Heart left ventricle (tissue), 16 donors: ENCODE data around the gene DCTPP1. TPM values are rescaled to one million over a fixed set of nuclear protein-coding genes. Genes with fewer than 3 reads are reported as not detected.
A peak's percentile ranks its signal among the peaks of the same experiment; 100 is the strongest.

Experiments
- ATAC-seq, 4 donors: fragments of 200-7000 bp; cut with Tn5 transposase; one replicate each; pipeline ENCODE4 v1.9.1; 2020 to 2022; ENCODE audit warnings: moderate library complexity in 4 of 4, mild to moderate bottlenecking in 3 of 4, moderate number of reproducible peaks in 1 of 4
- DNase-seq, 5 donors: peaks; one replicate each; pipeline ENCODE4 v3.0.0-alpha.2; 2020
- H3K27ac ChIP-seq, 12 donors: fragments of 200-600 bp; sonication (generic) in 4 of 12; one replicate each; pipeline versions ENCODE4 v1.5.0 to v1.8.0; 2016 to 2022; ENCODE audit warnings: mild to moderate bottlenecking in 2 of 12
- H3K27me3 ChIP-seq, 9 donors: fragments of 200-600 bp; sonication (generic) in 2 of 9; one replicate each; pipeline versions ENCODE4 v1.5.1 to v1.8.0; 2016 to 2022; ENCODE audit warnings: mild to moderate bottlenecking in 3 of 9
- H3K36me3 ChIP-seq, 9 donors: fragments of 200-600 bp; sonication (generic) in 2 of 9; one replicate each; pipeline versions ENCODE4 v1.5.0 to v1.8.0; 2018 to 2022; ENCODE audit warnings: mild to moderate bottlenecking in 2 of 9
- H3K4me1 ChIP-seq, 12 donors: fragments of 200-600 bp; sonication (generic) in 4 of 12; one replicate each; pipeline versions ENCODE4 v1.5.0 to v1.8.0; 2016 to 2022; ENCODE audit warnings: mild to moderate bottlenecking in 3 of 12
- H3K4me3 ChIP-seq, 12 donors: fragments of 200-600 bp; sonication (generic) in 4 of 12; one replicate each; pipeline versions ENCODE4 v1.5.0 to v1.8.0; 2017 to 2022; ENCODE audit warnings: mild to moderate bottlenecking in 9 of 12, moderate library complexity in 4 of 12
- H3K9me3 ChIP-seq, 12 donors: fragments of 200-600 bp; sonication (generic) in 4 of 12; one replicate each; pipeline versions ENCODE4 v1.5.0 to v1.8.0; 2016 to 2022; ENCODE audit warnings: mild to moderate bottlenecking in 1 of 12
- CTCF ChIP-seq, 12 donors: fragments of 200-600 bp; sonication (generic) in 4 of 12; IDR thresholded peaks; one replicate each; pipeline versions ENCODE4 v1.5.0 to v1.8.0; 2018 to 2022; ENCODE audit warnings: antibody characterized with exemption in 12 of 12, mild to moderate bottlenecking in 5 of 12
- POLR2A ChIP-seq, 2 donors: fragments of 450-650 bp; IDR thresholded peaks; one replicate each; pipeline ENCODE4 v1.6.1; 2017; ENCODE audit warnings: antibody characterized with exemption in 2 of 2, mild to moderate bottlenecking in 2 of 2, moderate library complexity in 2 of 2
- WGBS, 4 donors: extraction: QIAGEN DNeasy Blood & Tissue Kit in 2 of 4; methylation state at CpG; one replicate each; pipeline versions ENCODE4 v1.1.5 to v1.1.7; 2013 to 2018; 5-methylcytosine and 5-hydroxymethylcytosine counted together
- intact Hi-C, 10 donors: fragments of 100-400 bp; cut with DNase I; formaldehyde crosslinking; loops; one replicate each; pipeline versions ENCODE4 v1.11.1 to v1.14.2; 2022
- polyA plus RNA-seq, 2 donors: library from polyadenylated mRNA; stranded (reverse); fragments of 200-250 nt; gene quantifications; one replicate each; pipeline ENCODE4 v1.2.3, GENCODE V29; 2013
- total RNA-seq, 9 donors: library from RNA; depleted of rRNA in 2 of 9; stranded (reverse); fragments of >200 nt in 2 of 9; fragmentation: NEBNext Ultra II Directional in 3 of 9; extraction: Animal tissue kit (Norgen Biotek cat#: 25700) in 3 of 9; gene quantifications; one replicate each; pipeline versions ENCODE4 v1.1.0 to v1.2.4, GENCODE V29; 2016 to 2023
- donor health status: ischemic (EF 13 %, LVEDD 7.1; RV severe dilation, severe dysfunction).
- donor health status: healthy with polysubstance abuse.
- donor health status: DM: no; HTN: yes; CAD: no.
- donor health status: DM: no; HTN: no; CAD: no.
- donor health status: ischemic (EF 25% LVEDD 6.9; RV normal size, moderate dysfunction).
- donor health status: ischemic (EF 25% LVEDD 5.7; RV mildly dilated, moderate dysfunction).
- donor health status: healthy.
- donor health status: DM: yes; HTN: yes; CAD: no.
- donor health status: ischemic (EF 35%, LVEDD 5.7; RV mildly dilated, moderate dysfunction).
- donor health status: nonischemic (EF 11% LVEDD 7.7; RV severe dilation, severe dysfunction).
- donor health status: DM: yes; HTN: yes; CAD: no.
- donor health status: PGD.
- donor health status: ischemic (EF 29% LVEDD 5.4; RV normal size, mild dysfunction).
- donor health status: nonischemic (EF 23%, LVEDD 6.1; RV moderate dilation, normal function).

DCTPP1 gene
- total and polyA plus RNA-seq, 11 donors = 13.8 to 68.7 (median 28.4) TPM

- Histone ChIP-seq H3K4me1 (peaks cover 0 to 22% (median 13%) of the 10 kb centered on the region in 12 donors), H3K27me3 (no peaks in the 10 kb centered on the region), H3K36me3 (peaks cover 0 to 24% (median 14%) of the 10 kb centered on the region in 9 donors), H3K4me3 (peak overlapping the region; percentile 30 to 88 (median 71)), H3K27ac (peak overlapping the region in 11 of 12 donors; percentile 31 to 79 (median 73)), H3K9me3 (no peaks in the 10 kb centered on the region)
- WGBS, 4 donors = 2 to 4% (median 2%) methylated on average over 11 of the region's 11 CpGs
- ATAC-seq (no peak), DNase-seq (no peak)
- TF ChIP-seq POLR2A (IDR thresholded peaks at IDR 0.05) (no peak), CTCF (IDR thresholded peaks at IDR 0.05) (no peak)
- intact Hi-C loops = loop anchor here in 1 of 10 donors (5.0 kb wide), 1 partner anchor 203 kb away; no protein-coding TSS in a partner anchor
Measured at GRCh38 chr16:30429418-30429677, 482 bp downstream of the DCTPP1 start.

- peaks cover 0 to 37% (median 27%) of the 10 kb centered on the region in 9 donors for H3K36me3 ChIP-seq
- intact Hi-C loops = loop anchor here in 1 of 10 donors (5.0 kb wide), 1 partner anchor 204 kb away; no protein-coding TSS in a partner anchor
- H3K4me1 ChIP-seq = peaks cover 0 to 22% (median 13%) of the 10 kb centered on the region in 12 donors
- ATAC-seq (no peak), DNase-seq (no peak)
- no peak overlapping the region for H3K4me3 ChIP-seq
- 93 to 95% (median 94%) methylated on average over 4 of the region's 4 CpGs for WGBS, 4 donors
- TF ChIP-seq POLR2A (IDR thresholded peaks at IDR 0.05) (no peak), CTCF (IDR thresholded peaks at IDR 0.05) (no peak)
- no peaks in the 10 kb centered on the region for H3K9me3 ChIP-seq
- no peaks in the 10 kb centered on the region for H3K27me3 ChIP-seq
- H3K27ac ChIP-seq = no peak overlapping the region
Measured at GRCh38 chr16:30428055-30428454, 1.8 kb downstream of the DCTPP1 start.

DNA sequence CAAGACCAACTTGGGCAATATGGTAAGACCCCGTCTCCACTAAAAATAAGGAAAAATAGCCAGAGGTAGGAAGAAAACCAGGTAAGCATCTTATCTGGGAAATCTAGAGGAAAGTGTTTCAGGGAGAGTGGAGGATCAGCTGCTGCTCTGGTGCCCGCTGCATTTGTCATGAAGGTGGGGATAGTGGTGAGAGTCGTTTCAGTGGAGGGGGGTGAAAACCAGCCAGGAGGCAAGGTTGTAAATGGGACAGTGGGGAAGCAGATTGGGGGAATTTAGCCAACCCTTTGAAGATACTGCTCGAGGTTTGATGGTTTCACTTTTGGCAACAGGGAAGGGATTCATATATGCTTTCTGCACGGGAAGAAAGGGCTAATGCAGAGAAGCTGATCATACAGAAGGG is 8.8 kb downstream of the DCTPP1 start:
- Histone ChIP-seq H3K4me1 (peaks cover 0 to 22% (median 10%) of the 10 kb centered on the region in 12 donors), H3K27ac (no peak overlapping the region), H3K9me3 (no peaks in the 10 kb centered on the region), H3K36me3 (peaks cover 0 to 50% (median 34%) of the 10 kb centered on the region in 9 donors), H3K27me3 (no peaks in the 10 kb centered on the region), H3K4me3 (no peak overlapping the region)
- TF ChIP-seq CTCF (IDR thresholded peaks at IDR 0.05) (no peak), POLR2A (IDR thresholded peaks at IDR 0.05) (no peak)
- 79 to 86% (median 83%) methylated on average over 5 of the region's 5 CpGs for WGBS, 4 donors
- DNase-seq (no peak), ATAC-seq (no peak)
- intact Hi-C loops = no loop called here

GRCh38 chr16:30418350-30419181 is 11.3 kb downstream of the DCTPP1 start:
- peak in 1 of 12 donors; percentile 21 for TF ChIP-seq CTCF (IDR thresholded peaks at IDR 0.05)
- no peak for TF ChIP-seq POLR2A (IDR thresholded peaks at IDR 0.05)
- Histone ChIP-seq H3K4me1 (peaks cover 0 to 27% (median 10%) of the 10 kb centered on the region in 12 donors), H3K27ac (peak overlapping the region; percentile 14 to 91 (median 77)), H3K36me3 (peaks cover 0 to 43% (median 23%) of the 10 kb centered on the region in 9 donors), H3K27me3 (no peaks in the 10 kb centered on the region), H3K4me3 (peak overlapping the region; percentile 38 to 76 (median 64)), H3K9me3 (no peaks in the 10 kb centered on the region)
- intact Hi-C loops = loop anchor here in 4 of 10 donors (10.0 kb wide), 4 partner anchors 64 to 354 kb away; partner anchors contain the start of genes ALDOA (in 2 of the 4), MAPK3 (in 2 of the 4), TBX6 (in 2 of the 4) and YPEL3 (in 2 of the 4)
- WGBS, 4 donors = 65 to 80% (median 75%) methylated on average over 24 to 31 of the region's 31 CpGs
- ATAC-seq (no peak), DNase-seq (no peak)
